ENCODE results near the gene S100A10.

The S100A10 gene

GRCh38 chr1:151993734-151994496 lies at the start of gene S100A10:
Gene S100A10 (minus strand): TSS chr1:151993859. CDS start chr1:151986230, 7,629 bp downstream.
- peak within 1 kb of the TSS; percentile 93 for H3K27ac ChIP-seq (ENCODE audit: low read depth, low read length)
- no peaks in the 10 kb centered on the region for H3K36me3 ChIP-seq (ENCODE audit: control insufficient read depth in 1 of 2, insufficient read depth in 2 of 2, low read length in 2 of 2)
- no peaks in the 10 kb centered on the region for H3K27me3 ChIP-seq (ENCODE audit: control insufficient read depth in 1 of 2, insufficient read depth in 2 of 2, low read length in 2 of 2)
- H3K9me3 ChIP-seq (ENCODE audit: control insufficient read depth in 1 of 2, low read length in 2 of 2) = no peaks in the 10 kb centered on the region
- H3K4me3 ChIP-seq (ENCODE audit: low read depth in 1 of 2, low read length in 2 of 2) = peak within 1 kb of the TSS; percentile 82 to 98
- H3K4me1 ChIP-seq (ENCODE audit: control insufficient read depth in 1 of 2, insufficient read depth in 2 of 2, low read length in 2 of 2) = peaks cover 35 to 52% of the 10 kb centered on the region in 2 donors
- H3K9ac ChIP-seq (ENCODE audit: low read depth in 1 of 2, low read length in 2 of 2) = peak within 1 kb of the TSS; percentile 81 to 98

GRCh38 chr1:152042030-152042429 lies 48.4 kb upstream of the S100A10 start:
- Histone ChIP-seq H3K4me1 (ENCODE audit: control insufficient read depth in 1 of 2, insufficient read depth in 2 of 2, low read length in 2 of 2) (peaks cover 11 to 21% of the 10 kb centered on the region in 2 donors), H3K4me3 (ENCODE audit: low read depth in 1 of 2, low read length in 2 of 2) (no peak overlapping the region), H3K36me3 (ENCODE audit: control insufficient read depth in 1 of 2, insufficient read depth in 2 of 2, low read length in 2 of 2) (no peaks in the 10 kb centered on the region), H3K9me3 (ENCODE audit: control insufficient read depth in 1 of 2, low read length in 2 of 2) (no peaks in the 10 kb centered on the region), H3K27ac (ENCODE audit: low read depth, low read length) (no peak overlapping the region), H3K9ac (ENCODE audit: low read depth in 1 of 2, low read length in 2 of 2) (no peak overlapping the region), H3K27me3 (ENCODE audit: control insufficient read depth in 1 of 2, insufficient read depth in 2 of 2, low read length in 2 of 2) (no peaks in the 10 kb centered on the region)

GRCh38 chr1:152039886-152040285 lies 46.2 kb upstream of the S100A10 start:
- no peak overlapping the region for H3K27ac ChIP-seq (ENCODE audit: low read depth, low read length)
- H3K4me3 ChIP-seq (ENCODE audit: low read depth in 1 of 2, low read length in 2 of 2) = no peak overlapping the region
- H3K36me3 ChIP-seq (ENCODE audit: control insufficient read depth in 1 of 2, insufficient read depth in 2 of 2, low read length in 2 of 2) = no peaks in the 10 kb centered on the region
- H3K9me3 ChIP-seq (ENCODE audit: control insufficient read depth in 1 of 2, low read length in 2 of 2) = no peaks in the 10 kb centered on the region
- H3K9ac ChIP-seq (ENCODE audit: low read depth in 1 of 2, low read length in 2 of 2) = no peak overlapping the region
- H3K4me1 ChIP-seq (ENCODE audit: control insufficient read depth in 1 of 2, insufficient read depth in 2 of 2, low read length in 2 of 2) = peaks cover 20 to 24% of the 10 kb centered on the region in 2 donors
- H3K27me3 ChIP-seq (ENCODE audit: control insufficient read depth in 1 of 2, insufficient read depth in 2 of 2, low read length in 2 of 2) = no peaks in the 10 kb centered on the region

- H3K27ac ChIP-seq (ENCODE audit: low read depth, low read length) = no peak overlapping the region
- peaks cover 23 to 28% of the 10 kb centered on the region in 2 donors for H3K4me1 ChIP-seq (ENCODE audit: control insufficient read depth in 1 of 2, insufficient read depth in 2 of 2, low read length in 2 of 2)
- H3K9ac ChIP-seq (ENCODE audit: low read depth in 1 of 2, low read length in 2 of 2) = no peak overlapping the region
- no peak overlapping the region for H3K4me3 ChIP-seq (ENCODE audit: low read depth in 1 of 2, low read length in 2 of 2)
- H3K9me3 ChIP-seq (ENCODE audit: control insufficient read depth in 1 of 2, low read length in 2 of 2) = no peaks in the 10 kb centered on the region
- H3K27me3 ChIP-seq (ENCODE audit: control insufficient read depth in 1 of 2, insufficient read depth in 2 of 2, low read length in 2 of 2) = no peaks in the 10 kb centered on the region
- no peaks in the 10 kb centered on the region for H3K36me3 ChIP-seq (ENCODE audit: control insufficient read depth in 1 of 2, insufficient read depth in 2 of 2, low read length in 2 of 2)
These were observed 45.8 kb upstream of the S100A10 start for GRCh38 chr1:152039461-152039860.

- Histone ChIP-seq H3K9me3 (ENCODE audit: control insufficient read depth in 1 of 2, low read length in 2 of 2) (no peaks in the 10 kb centered on the region), H3K4me1 (ENCODE audit: control insufficient read depth in 1 of 2, insufficient read depth in 2 of 2, low read length in 2 of 2) (peaks cover 29 to 34% of the 10 kb centered on the region in 2 donors), H3K27ac (ENCODE audit: low read depth, low read length) (no peak overlapping the region), H3K4me3 (ENCODE audit: low read depth in 1 of 2, low read length in 2 of 2) (no peak overlapping the region), H3K9ac (ENCODE audit: low read depth in 1 of 2, low read length in 2 of 2) (no peak overlapping the region), H3K36me3 (ENCODE audit: control insufficient read depth in 1 of 2, insufficient read depth in 2 of 2, low read length in 2 of 2) (peaks cover 0 to 1% of the 10 kb centered on the region in 2 donors), H3K27me3 (ENCODE audit: control insufficient read depth in 1 of 2, insufficient read depth in 2 of 2, low read length in 2 of 2) (no peaks in the 10 kb centered on the region)
These were observed 45.2 kb upstream of the S100A10 start for GRCh38 chr1:152038871-152039270.

- peak within 1 kb of the TSS; percentile 84 for H3K27ac ChIP-seq (ENCODE audit: low read depth, low read length)
- peak within 1 kb of the TSS; percentile 84 to 94 for H3K9ac ChIP-seq (ENCODE audit: low read depth in 1 of 2, low read length in 2 of 2)
- no peaks in the 10 kb centered on the region for H3K9me3 ChIP-seq (ENCODE audit: control insufficient read depth in 1 of 2, low read length in 2 of 2)
- peak within 1 kb of the TSS; percentile 86 to 89 for H3K4me3 ChIP-seq (ENCODE audit: low read depth in 1 of 2, low read length in 2 of 2)
- peaks cover 37 to 40% of the 10 kb centered on the region in 2 donors for H3K4me1 ChIP-seq (ENCODE audit: control insufficient read depth in 1 of 2, insufficient read depth in 2 of 2, low read length in 2 of 2)
- peaks cover 17 to 24% of the 10 kb centered on the region in 2 donors for H3K36me3 ChIP-seq (ENCODE audit: control insufficient read depth in 1 of 2, insufficient read depth in 2 of 2, low read length in 2 of 2)
- H3K27me3 ChIP-seq (ENCODE audit: control insufficient read depth in 1 of 2, insufficient read depth in 2 of 2, low read length in 2 of 2) = no peaks in the 10 kb centered on the region
These were observed 42.9 kb upstream of the S100A10 start, which contains the start of gene S100A11 for GRCh38 chr1:152036267-152037216. Gene S100A11 (minus strand): TSS chr1:152037004. CDS start chr1:152036915, 89 bp downstream.

- Histone ChIP-seq H3K27ac (ENCODE audit: low read depth, low read length) (peak overlapping the region; percentile 84), H3K4me1 (ENCODE audit: control insufficient read depth in 1 of 2, insufficient read depth in 2 of 2, low read length in 2 of 2) (peaks cover 37 to 40% of the 10 kb centered on the region in 2 donors), H3K4me3 (ENCODE audit: low read depth in 1 of 2, low read length in 2 of 2) (peak overlapping the region; percentile 86 to 89), H3K9me3 (ENCODE audit: control insufficient read depth in 1 of 2, low read length in 2 of 2) (no peaks in the 10 kb centered on the region), H3K9ac (ENCODE audit: low read depth in 1 of 2, low read length in 2 of 2) (peak overlapping the region; percentile 84 to 94), H3K36me3 (ENCODE audit: control insufficient read depth in 1 of 2, insufficient read depth in 2 of 2, low read length in 2 of 2) (peaks cover 17 to 30% of the 10 kb centered on the region in 2 donors), H3K27me3 (ENCODE audit: control insufficient read depth in 1 of 2, insufficient read depth in 2 of 2, low read length in 2 of 2) (no peaks in the 10 kb centered on the region)
These were observed 42.0 kb upstream of the S100A10 start for GRCh38 chr1:152035539-152036266.

- Histone ChIP-seq H3K4me1 (ENCODE audit: control insufficient read depth in 1 of 2, insufficient read depth in 2 of 2, low read length in 2 of 2) (peaks cover 33 to 34% of the 10 kb centered on the region in 2 donors), H3K9ac (ENCODE audit: low read depth in 1 of 2, low read length in 2 of 2) (peak overlapping the region; percentile 84 to 94), H3K9me3 (ENCODE audit: control insufficient read depth in 1 of 2, low read length in 2 of 2) (no peaks in the 10 kb centered on the region), H3K27ac (ENCODE audit: low read depth, low read length) (peak overlapping the region; percentile 35), H3K36me3 (ENCODE audit: control insufficient read depth in 1 of 2, insufficient read depth in 2 of 2, low read length in 2 of 2) (peaks cover 17 to 32% of the 10 kb centered on the region in 2 donors), H3K27me3 (ENCODE audit: control insufficient read depth in 1 of 2, insufficient read depth in 2 of 2, low read length in 2 of 2) (no peaks in the 10 kb centered on the region), H3K4me3 (ENCODE audit: low read depth in 1 of 2, low read length in 2 of 2) (peak overlapping the region; percentile 86 to 89)
These were observed 41.2 kb upstream of the S100A10 start for GRCh38 chr1:152034654-152035538.

- H3K9ac ChIP-seq (ENCODE audit: low read depth in 1 of 2, low read length in 2 of 2) = peak overlapping the region; percentile 84 to 94
- H3K27ac ChIP-seq (ENCODE audit: low read depth, low read length) = peak overlapping the region; percentile 35
- H3K27me3 ChIP-seq (ENCODE audit: control insufficient read depth in 1 of 2, insufficient read depth in 2 of 2, low read length in 2 of 2) = no peaks in the 10 kb centered on the region
- peaks cover 17 to 32% of the 10 kb centered on the region in 2 donors for H3K36me3 ChIP-seq (ENCODE audit: control insufficient read depth in 1 of 2, insufficient read depth in 2 of 2, low read length in 2 of 2)
- H3K4me3 ChIP-seq (ENCODE audit: low read depth in 1 of 2, low read length in 2 of 2) = peak overlapping the region; percentile 86 to 89
- peaks cover 28 to 31% of the 10 kb centered on the region in 2 donors for H3K4me1 ChIP-seq (ENCODE audit: control insufficient read depth in 1 of 2, insufficient read depth in 2 of 2, low read length in 2 of 2)
- no peaks in the 10 kb centered on the region for H3K9me3 ChIP-seq (ENCODE audit: control insufficient read depth in 1 of 2, low read length in 2 of 2)
These were observed 40.6 kb upstream of the S100A10 start for GRCh38 chr1:152034324-152034653.
